ENCODE data around the gene SPC24.
"Not testable (repeated sequence)": the region's sequence is repeated elsewhere in the genome, so short reads cannot be mapped to it uniquely, and the experiment has no call there.

SPC24 gene

DNA sequence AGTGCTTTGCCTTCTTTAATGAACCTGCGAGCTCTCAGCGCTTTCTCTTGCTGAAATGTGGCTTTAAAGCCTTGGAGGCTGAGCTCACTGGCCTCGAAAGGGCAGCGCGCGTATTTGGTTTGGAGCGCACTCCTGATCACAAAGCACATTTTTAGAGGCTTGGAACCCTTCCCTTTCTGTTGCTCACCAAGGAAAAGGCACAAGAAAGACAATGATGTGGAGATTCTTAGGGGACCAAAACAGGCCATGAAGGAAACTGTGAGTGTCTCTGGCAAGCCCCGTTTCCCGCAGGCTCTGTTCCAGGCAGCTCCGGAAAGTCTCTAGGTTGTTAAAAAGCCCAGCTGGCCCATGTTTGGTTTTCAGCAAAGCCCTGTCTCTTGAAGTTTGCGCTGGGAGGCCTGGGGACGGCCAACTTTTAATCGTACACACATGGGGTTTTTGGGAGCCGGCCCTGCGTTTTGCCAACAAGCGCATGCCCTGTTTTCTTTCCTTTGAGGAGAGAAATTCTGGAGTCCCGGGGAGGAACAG, 9.4 kb upstream of the SPC24 start:
- no peak for DNase-seq (ENCODE audit: low spot score)

DNA sequence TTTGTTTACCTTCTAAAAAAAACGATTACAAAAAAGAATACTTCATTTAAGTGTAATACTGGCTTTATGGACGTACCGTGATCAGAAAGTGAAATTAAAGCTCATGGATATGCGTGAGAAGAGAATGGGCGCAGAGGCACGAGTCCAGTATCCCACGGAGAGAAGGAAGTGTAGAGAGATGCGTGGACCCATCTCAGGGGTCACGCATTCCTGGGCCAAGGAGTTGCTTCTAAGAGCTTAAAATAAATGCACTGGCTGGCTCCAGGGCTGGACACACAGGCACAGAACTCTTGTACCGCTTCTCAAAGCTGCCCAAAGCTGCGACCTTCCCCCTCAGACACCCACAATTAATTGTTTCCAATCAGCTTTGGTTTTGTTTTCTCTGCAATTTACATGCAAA, 8.7 kb upstream of the SPC24 start:
- DNase-seq (ENCODE audit: low spot score): no peak

DNA sequence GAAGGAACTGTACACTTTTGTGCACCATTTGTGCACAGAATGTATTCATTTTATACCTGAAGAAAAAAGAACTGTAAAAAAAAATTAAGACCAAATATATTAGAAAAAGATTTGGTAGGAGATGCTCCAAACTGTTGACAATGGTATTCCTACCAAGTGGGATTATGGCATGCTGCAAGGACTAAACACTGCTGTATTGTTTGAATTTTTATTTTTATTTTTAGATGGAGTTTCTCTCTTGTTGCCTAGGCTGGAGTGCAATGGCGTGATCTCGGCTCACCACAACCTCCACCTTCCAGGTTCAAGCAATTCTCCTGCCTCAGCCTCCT, 4.8 kb upstream of the SPC24 start:
- not testable (repeated sequence) for DNase-seq (ENCODE audit: low spot score)

DNA sequence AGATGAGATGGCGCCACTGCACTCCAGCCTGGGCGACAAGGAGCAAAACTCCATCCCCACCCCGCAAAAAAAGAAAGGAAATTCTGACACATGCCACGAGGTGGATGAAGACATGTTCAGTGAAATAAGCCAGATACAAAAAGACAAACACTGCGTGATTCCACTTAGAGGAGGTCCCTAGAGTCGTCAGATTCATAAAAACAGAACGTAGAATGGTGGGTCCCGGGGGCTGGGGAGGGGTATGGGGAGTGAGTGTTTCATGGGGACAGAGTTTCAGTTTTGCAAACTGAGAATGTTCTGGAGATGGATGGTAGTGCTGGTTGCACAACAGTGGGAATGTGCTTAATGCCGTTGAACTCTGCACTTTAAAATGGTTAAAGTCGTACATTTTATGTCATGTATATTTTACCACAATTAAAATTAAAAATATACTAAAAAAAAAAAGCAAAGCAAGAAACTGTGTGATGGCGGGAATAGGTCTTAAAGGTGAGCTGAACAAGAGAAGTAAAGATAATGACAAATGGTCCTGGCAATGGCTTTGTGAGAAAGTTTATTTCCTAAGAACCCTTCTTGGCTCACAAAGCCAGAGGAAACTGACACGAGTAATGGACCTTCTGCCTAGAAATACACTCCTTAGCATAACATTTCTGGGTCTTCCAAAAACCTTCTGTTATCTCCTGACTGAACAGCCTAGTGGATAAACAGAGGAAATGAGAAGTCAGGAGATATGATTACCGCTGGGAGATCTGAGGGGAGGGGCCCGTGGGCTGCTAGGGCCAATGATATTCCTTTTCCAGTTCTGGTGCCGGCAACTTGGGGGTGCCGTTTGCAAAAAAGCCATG, 4.2 kb upstream of the SPC24 start:
- no peak for DNase-seq (ENCODE audit: low spot score)

DNA sequence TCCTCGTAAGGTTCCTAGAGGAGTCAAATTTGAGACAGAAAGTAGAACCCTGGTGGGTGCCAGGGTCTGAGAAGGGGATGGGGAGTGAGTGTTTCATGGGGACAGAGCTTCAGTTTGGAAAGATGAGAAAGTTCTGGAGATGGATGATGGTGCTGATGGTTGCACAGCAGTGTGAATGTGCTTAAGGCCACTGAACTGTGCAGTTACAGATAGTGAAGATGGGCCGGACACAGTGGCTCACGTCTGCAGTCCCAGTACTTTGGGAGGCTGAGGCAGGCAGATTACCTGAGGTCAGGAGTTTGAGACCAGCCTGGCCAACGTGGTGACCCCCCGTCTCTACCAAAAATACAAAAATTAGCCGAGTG, 917 bp downstream of the SPC24 start:
- DNase-seq (ENCODE audit: low spot score): no peak

DNA sequence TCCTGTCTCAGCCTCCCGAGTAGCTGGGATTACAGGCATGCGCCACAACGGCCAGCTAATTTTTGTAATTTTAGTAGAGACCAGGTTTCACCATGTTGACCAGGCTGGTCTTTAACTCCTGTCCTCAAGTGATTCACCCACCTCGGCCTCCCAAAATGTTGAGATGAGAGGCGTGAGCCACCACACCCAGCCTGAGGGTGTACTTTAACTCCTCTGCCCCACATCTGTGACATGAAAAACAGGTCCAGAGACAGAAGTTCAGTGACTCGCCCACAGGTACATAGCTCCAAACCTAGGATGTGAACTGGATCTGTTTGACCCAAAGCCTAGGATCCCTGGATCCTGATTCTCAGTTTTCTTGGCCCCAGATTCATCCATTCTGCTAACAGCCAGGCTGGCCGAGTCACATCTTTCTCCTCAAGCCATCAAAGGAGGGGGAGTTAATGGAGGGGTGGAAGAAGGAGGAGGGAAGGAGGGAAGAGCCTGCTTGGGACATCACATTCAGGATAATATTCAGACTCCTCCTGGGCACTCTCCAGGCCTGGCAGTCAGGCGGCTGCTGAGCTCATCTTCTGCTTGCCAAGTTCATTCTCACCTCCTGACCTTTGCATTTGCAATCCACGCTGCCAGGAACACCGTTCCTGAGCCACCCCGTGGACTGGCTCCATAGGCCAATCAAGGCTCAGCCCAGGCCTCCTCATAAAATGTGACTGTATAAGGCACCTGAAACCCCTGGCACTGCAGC, 3.1 kb downstream of the SPC24 start:
- no peak for DNase-seq (ENCODE audit: low spot score)

DNA sequence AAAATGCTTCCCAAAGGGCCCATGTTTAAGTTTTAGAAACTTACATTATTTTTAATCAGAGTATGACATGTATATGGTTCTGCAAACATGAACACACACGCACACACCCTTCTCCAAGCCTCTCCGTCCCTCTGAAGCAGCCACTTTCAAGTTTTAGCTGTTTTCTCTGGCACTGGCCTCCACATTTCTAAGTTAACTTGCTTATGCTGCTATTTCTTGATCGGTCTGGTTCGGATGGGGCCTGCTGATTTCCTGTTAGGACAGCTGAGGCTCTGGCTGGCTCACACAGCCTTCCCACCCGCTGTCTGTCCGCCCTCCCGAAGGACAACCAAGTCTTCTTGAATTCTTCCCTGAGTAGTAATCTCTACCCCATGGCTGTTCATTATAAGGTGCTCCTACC, 4.4 kb downstream of the SPC24 start:
- no peak for DNase-seq (ENCODE audit: low spot score)

DNA sequence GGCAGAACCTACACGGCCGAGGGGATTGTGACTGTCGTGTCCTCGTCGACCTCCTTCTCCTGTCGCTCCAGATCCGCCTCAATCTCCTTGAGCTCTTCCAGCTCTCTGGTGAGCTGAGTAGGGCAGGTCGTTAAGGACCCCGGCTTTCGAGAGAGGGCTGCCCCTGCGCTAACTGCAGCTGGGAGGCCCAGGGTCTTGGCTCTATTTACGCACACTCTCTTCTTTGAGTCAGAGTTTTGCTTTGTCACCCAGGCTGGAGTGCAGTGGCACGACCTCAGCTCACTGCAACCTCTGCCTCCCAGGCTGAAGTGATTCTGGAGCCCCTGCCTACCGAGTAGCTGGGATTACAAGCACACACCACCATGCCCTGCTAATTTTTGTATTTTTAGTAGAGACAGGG, 7.6 kb downstream of the SPC24 start:
- DNase-seq (ENCODE audit: low spot score): no peak

DNA sequence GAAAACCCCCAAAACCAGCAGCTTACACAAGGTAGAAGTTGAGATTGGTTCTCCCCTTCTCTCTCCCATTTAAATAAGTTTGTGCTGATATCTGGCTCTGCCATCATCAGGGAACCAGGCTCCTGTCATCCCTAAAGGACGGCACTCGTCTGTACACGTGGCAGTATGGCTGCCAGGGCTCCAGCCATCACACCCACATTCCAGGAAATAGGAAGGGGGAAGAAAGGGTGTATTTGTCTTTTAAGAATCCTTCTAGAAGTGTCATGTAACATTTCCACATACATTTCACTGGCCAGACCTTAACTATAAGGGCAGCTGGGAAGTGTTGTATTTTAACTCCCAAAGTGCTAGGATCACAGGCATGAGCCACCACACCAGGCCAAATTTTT, 10.1 kb downstream of the SPC24 start:
- no peak for DNase-seq (ENCODE audit: low spot score)

DNA sequence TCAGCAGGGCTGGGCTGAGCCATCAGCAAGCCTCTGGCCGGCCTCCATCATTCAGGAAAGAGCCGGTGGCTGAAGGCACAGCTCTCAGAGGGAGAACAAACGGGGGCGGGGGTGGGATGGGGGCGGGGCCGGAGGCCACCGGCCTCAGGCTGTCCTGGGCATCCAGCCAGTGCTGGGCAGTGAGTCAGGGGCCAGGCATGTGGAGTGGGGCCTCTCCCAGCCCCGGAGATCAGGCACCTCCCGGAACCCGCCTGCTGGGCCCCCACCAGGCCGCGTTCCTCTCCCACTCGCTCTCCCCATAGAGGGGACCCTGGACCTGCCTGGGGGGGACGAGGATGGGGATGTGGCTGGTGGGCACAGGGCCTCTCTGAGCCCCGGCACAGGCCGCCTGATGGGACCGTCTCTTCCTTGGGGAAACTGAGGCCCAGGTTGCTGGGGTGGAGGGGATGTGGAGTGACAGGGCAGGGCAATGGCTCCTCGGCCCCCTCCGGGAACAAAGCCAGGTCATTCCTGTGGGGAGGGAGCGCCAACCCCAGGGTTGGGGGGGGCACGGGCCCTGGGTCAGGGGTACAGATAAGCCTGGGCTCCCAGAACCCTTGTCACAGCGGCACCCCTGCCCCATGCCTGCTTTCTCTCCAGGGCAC, 12.9 kb downstream of the SPC24 start:
- no peak for DNase-seq (ENCODE audit: low spot score)

DNA sequence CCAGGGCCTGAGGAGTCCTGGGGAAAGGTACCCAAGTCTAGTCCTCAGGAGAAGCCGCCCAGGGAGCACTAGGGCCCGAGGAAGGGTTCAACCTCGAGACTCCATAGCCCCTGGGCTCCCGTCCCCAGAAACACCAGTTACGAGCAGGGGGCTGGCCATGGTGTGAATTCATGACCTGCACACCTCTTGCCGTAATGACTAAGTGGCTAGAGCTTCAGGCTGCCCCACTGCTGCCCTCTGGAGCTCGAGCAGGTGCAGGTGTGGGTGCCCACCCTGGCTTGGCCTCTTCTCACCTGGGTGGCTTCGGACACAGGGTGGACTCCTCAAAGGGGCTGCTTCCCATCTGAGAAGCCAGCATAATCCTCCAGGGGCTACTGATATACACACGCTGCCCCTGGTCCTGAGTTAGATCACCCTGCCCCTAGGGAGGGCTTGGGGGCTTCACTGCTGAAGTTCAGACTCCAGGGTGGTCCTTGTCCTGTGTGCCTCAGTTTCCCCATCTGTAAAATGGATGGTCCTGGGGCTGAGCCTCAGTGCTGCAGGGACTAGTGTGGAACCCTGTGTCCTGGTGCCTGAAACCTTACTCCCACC, 13.6 kb downstream of the SPC24 start:
- no peak for DNase-seq (ENCODE audit: low spot score)

DNA sequence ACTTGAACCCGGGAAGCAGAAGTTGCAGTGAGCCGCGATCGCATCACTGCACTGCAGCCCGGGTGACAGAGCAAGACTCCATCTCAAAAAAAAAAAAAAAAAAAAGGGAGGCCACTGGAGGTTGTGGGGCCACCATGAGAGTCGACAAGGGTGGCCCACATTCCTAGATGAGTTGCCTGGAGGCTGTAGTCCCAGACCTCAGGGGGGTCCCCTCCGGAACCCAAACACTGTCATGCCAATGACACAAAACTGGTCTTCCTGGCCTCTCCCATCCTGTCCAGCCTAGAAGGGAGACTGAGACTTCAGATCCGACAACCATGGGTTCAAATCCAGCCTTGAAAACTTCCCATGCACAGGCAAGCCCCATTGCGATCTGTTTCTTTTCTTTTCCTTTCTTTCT, 14.7 kb downstream of the SPC24 start:
- no peak for DNase-seq (ENCODE audit: low spot score)

DNA sequence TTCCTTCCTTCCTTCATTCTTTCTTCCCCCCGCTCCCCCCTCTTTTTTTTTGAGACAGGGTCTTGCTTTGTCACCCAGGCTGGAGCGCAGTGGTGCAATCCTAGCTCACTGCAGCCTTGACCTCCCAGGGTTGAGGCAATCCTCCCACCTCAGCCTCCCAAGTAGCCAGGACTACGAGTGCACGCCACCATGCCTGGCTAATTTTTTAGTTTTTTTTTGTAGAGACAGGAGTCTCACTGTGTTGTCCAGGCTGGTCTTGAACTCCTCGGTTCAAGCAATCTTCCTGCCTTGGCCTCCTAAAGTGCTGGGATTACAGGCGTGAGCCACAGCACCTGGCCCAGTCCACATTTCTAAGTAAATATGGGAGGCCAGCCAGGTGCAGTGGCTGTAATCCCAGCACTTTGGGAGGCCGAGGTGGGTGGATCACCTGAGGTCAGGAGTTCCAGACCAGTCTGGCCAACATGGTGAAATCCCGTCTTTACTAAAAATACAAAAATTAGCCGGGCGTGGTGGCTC, 15.5 kb downstream of the SPC24 start:
- not testable (repeated sequence) for DNase-seq (ENCODE audit: low spot score)

DNA sequence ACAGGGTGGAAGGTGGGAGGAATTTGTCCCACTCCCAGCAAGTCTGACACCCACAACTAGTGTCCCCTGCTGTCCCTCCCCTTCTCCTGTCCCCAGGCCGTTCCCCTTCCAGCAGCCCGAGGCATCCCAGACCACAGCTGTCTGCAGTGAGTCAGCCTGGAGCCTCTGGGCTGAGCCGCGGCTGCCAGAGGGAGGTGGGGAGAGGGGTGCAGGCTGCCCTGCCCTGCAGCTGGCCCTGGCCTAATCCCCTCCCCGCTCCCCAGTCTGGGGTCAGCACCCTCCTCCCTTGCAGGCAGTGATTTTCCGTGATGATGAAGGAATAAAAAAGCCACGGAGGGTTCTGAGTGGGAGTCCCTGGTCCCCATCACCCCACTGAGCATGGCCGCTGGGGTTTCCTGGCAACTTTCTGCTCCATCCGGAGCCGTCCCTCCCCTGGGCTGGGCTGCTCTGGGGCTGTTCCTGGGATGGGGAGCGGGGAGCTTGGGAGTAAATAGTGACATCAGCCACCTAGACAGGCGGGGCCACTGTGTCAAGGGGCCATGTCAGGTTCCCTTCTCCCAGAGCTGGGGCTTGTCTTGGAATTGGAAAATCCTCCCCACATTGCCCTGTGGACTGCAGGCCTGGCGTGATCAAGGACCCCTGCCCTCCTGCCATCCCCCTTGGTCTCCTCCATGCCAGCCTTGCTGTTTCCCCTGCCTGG, 16.8 kb downstream of the SPC24 start:
- no peak for DNase-seq (ENCODE audit: low spot score)

DNA sequence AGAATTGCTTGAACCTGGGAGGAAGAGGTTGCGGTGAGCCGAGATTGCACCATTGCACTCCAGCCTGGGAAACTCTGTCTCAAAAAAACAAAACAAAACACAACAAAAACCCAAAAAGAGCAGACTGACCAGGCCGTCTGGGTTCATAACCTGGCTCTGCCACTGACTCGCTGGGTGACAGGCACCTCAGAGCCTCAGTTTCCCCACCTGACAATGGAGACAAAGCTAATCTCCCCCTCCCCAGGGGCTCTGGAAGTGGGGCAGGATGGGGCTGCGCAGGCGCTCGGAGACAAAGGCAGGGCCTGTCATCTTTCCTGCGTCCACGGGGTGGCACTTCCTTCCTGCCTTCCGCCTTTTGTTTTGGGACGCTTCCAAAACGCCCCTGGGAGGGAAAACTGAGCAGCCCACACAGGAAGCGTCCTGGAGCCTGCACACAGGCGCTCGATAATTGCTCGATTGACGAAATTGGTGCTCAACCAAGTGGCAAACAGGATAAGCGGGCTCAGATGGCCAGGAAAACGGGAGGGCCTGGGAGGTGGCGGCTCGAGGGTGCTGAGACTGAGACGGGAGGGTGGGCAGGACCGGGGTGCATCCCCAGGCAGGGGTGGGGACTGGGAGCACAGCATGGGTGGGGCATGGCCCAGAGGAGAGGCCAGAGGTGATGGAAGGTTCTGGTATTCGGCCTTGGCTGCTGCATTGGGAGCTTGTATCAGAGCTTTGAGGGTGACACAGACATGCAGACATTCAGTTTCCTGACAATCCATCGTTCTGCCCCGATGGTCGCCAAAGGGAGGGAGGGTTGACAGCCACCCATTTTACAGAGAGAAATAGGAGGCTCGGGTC, 17.8 kb downstream of the SPC24 start:
- DNase-seq (ENCODE audit: low spot score): peak; percentile 68

DNA sequence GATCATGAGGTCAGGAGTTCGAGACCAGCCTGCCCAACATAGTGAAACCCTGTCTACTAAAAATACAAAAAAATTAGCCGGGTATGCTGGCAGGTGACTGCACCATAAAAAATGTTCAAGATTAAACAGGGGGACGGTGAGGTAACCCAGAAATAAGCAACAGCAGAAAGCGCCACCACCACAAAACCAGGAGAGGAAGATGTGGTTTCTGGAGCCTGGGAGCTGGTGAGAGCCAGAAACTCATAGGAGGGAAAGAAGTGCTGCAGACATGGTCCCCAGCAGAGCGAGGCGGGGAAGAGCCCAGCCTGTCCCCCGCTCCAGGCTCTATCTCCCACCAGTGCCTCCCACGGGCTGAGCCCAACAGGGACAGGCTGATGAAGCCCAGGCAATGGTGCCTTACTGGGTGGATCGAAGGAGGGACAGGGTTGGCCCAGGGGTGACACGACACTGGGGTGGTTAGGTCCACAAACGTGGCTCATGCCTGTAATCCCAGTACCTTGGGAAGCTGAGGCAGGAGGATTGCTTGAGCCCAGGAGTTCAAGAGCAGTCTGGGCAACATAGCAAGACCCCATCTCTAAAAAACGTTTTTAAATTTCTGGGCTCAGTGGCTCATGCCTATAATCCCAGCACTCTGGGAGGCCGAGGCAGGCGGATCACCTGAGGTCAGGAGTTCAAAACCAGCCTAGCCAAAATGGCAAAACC, 19.0 kb downstream of the SPC24 start:
- DNase-seq (ENCODE audit: low spot score): no peak

DNA sequence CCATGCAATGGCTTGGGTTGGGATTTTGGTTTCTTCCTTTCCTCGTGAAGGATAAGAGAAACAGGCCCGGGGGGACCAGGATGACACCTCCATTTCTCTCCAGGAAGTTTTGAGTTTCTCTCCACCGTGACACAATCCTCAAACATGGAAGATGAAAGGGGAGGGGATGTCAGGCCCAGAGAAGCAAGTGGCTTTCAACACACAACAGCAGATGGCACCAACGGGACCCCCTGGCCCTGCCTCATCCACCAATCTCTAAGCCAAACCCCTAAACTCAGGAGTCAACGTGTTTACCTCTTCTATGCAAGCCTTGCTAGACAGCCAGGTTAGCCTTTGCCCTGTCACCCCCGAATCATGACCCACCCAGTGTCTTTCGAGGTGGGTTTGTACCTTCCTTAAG, 24.1 kb downstream of the SPC24 start:
- DNase-seq (ENCODE audit: low spot score): no peak

DNA sequence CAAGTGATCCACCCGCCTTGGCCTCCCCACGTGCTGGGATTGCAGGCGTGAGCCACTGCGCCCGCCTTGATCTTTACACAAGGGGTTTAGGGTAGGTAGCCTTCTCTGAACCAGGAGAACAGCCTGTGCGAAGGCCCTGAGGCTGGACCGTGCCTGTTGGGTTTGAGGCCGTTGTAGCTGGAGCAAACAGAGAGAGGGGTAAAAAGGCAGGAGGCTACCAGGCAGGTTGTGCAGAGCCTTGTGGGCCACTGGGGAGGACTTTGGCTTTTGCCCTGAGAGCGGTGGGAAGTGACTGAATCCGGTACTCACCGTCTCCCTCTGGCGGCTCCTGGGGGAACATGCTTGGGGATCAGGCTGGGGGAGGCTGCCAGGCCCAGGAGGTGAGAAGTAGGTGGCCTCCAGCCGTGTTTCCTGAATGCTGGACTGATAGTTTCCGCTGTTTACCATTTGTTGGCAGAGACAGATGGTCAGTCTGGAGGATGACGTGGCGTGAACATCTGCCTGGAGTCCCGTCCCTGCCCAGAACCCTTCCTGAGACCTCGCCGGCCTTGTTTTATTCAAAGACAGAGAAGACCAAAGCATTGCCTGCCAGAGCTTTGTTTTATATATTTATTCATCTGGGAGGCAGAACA, 24.6 kb downstream of the SPC24 start:
- DNase-seq (ENCODE audit: low spot score): peak; percentile 66

DNA sequence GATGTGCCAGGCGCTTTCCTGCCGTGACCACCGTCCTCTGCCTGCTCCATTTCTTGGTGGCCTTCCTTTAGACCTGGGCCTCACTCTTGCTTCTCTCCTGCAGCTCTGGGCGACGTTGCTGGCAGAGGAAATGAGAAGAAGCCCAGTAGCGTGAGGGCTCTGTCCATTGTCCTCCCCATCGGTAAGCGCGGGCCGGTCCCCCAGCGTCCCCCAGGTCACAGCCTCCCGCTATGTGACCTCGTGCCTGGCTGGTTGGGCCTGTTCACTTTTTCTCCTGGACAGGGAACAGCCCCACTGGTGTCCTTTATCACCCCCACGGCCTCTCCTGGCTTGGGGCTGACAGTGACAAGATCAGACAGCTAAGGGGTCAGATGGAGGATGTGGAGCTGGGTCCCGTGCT, 27.7 kb downstream of the SPC24 start:
- DNase-seq (ENCODE audit: low spot score): no peak

All from CD4-positive, alpha-beta T cell treated with Interleukin-6 at 100 ng/mL for 8 hours (primary cell).